HepG2 (cell line): Measurements from ENCODE around the gene UBE2B. TPM values are rescaled to one million over a fixed set of nuclear protein-coding genes. Genes with fewer than 3 reads are reported as not detected.

ENCODE experiments used
- HMGXB3 ChIP-seq: sonication (generic); formaldehyde crosslinking; IDR thresholded peaks from 2 replicates; pipeline ENCODE4 v1.4.0; 2020; ENCODE audit warnings: missing genetic modification reagents, borderline replicate concordance
- RXRA ChIP-seq: sonication (generic); formaldehyde crosslinking; IDR thresholded peaks from 2 replicates; pipeline ENCODE4 v1.5.1; 2020; ENCODE audit warnings: missing genetic modification reagents
- SIX4 ChIP-seq: sonication (generic); formaldehyde crosslinking; IDR thresholded peaks from 2 replicates; pipeline ENCODE4 v1.4.0; 2020; ENCODE audit warnings: missing genetic modification reagents
- SOX13 ChIP-seq, 3 experiments: fragments of 450-650 bp in 1 of 3; sonication (generic) in 1 of 3; formaldehyde crosslinking in 1 of 3; IDR thresholded peaks in 2 of 3; conservative IDR thresholded peaks in 1 of 3; 2 replicates each; pipeline versions ENCODE4 v1.5.0 to v1.6.1; 2016 to 2020; ENCODE audit warnings: antibody characterized with exemption in 1 of 3, mild to moderate bottlenecking in 1 of 3, missing compliant biosample characterization in 1 of 3, missing genetic modification reagents in 1 of 3, moderate library complexity in 1 of 3
- THAP8 ChIP-seq: sonication (generic); formaldehyde crosslinking; IDR thresholded peaks from 2 replicates; pipeline ENCODE4 v1.5.1; 2020; ENCODE audit warnings: missing genetic modification reagents, mild to moderate bottlenecking, borderline replicate concordance
- ZHX2 ChIP-seq, 2 experiments: sonication (generic) in 1 of 2; formaldehyde crosslinking in 1 of 2; IDR thresholded peaks; 2 replicates each; pipeline versions ENCODE4 v1.6.1 to v1.9.0; 2014 to 2022; ENCODE audit warnings: antibody characterized with exemption in 1 of 2, borderline replicate concordance in 1 of 2, inconsistent platforms in 1 of 2, low read depth in 1 of 2, missing genetic modification reagents in 1 of 2
- ZNF225 ChIP-seq: sonication (generic); formaldehyde crosslinking; IDR thresholded peaks from 2 replicates; pipeline ENCODE4 v1.4.0; 2020; ENCODE audit warnings: mild to moderate bottlenecking, missing genetic modification reagents
- ZNF274 ChIP-seq: sonication (generic); formaldehyde crosslinking; IDR thresholded peaks from 2 replicates; pipeline ENCODE4 v1.5.1; 2020; ENCODE audit warnings: mild to moderate bottlenecking, missing genetic modification reagents
- ZNF496 ChIP-seq: sonication (generic); formaldehyde crosslinking; IDR thresholded peaks from 2 replicates; pipeline ENCODE4 v1.8.1; 2023; ENCODE audit warnings: mild to moderate bottlenecking, moderate library complexity, missing genetic modification reagents; ENCODE audit not compliant: insufficient replicate concordance
- ZNF615 ChIP-seq: sonication (generic); formaldehyde crosslinking; IDR thresholded peaks from 2 replicates; pipeline ENCODE4 v1.5.0; 2020; ENCODE audit warnings: mild to moderate bottlenecking, missing genetic modification reagents, borderline replicate concordance
- ZNF644 ChIP-seq: IDR thresholded peaks from 2 replicates; pipeline ENCODE4 v1.6.1; 2016; ENCODE audit warnings: low read depth
- ZNF770 ChIP-seq: sonication (generic); formaldehyde crosslinking; IDR thresholded peaks from 2 replicates; pipeline ENCODE4 v1.5.0; 2020; ENCODE audit warnings: mild to moderate bottlenecking, missing genetic modification reagents
- polyA plus RNA-seq, 8 experiments: library from polyadenylated mRNA; depleted of rRNA in 3 of 8; stranded (reverse) in 7 of 8; unstranded in 1 of 8; fragments of >200 nt; fragmentation: Illumina TruSeq in 4 of 8; extraction: Trizol in 4 of 8; gene quantifications; 2 replicates each; pipeline versions ENCODE4 v1.2.1 to v1.2.3, GENCODE V29; 2011 to 2016; ENCODE audit warnings: low read depth in 4 of 8, missing spikeins in 1 of 8, mixed read lengths in 1 of 8; ENCODE audit not compliant: insufficient read depth in 1 of 8
- total RNA-seq, 5 experiments: library from RNA; depleted of rRNA; stranded (reverse); fragments of >200 nt; fragmentation: Illumina TruSeq; extraction: Trizol; gene quantifications; 2 replicates each; pipeline ENCODE4 v1.2.3, GENCODE V29; 2016; ENCODE audit warnings: low read depth in 1 of 5

UBE2B gene
- total and polyA plus RNA-seq, 2 of the 13 experiments (the other 11 are each of a cell fraction or from before 2014, with no cell fraction given): 25.2 to 56.0 TPM

GRCh38 chr5:134370871-134371833, at the start of gene UBE2B (continued):
- TF ChIP-seq HMGXB3 (peak; percentile 92), ZNF644 (CRISPR knock-in tag) (no peak), SIX4 (CRISPR knock-in tag) (peak; percentile 59; the same call in 1 of the 2 replicates), ZNF496 (CRISPR knock-in tag) (no peak), ZNF770 (CRISPR knock-in tag) (peak; percentile 62), SOX13 (IDR thresholded peaks at IDR 0.05) (no peak), SOX13 (CRISPR knock-in tag; conservative IDR thresholded peaks at IDR 0.05 in 1 of 2, IDR thresholded peaks at IDR 0.05 in 1 of 2) (peak in 1 of 2 experiments; percentile 30; a peak in 1 of 4 replicates), ZHX2 (IDR thresholded peaks at IDR 0.05; ENCODE audit: low read depth) (no peak), ZHX2 (CRISPR knock-in tag; IDR thresholded peaks at IDR 0.05; ENCODE audit: borderline replicate concordance) (0 out of 2 replicates have a peak, but pooled peaks have one; percentile 71), ZNF274 (CRISPR knock-in tag) (no peak; the same call in 1 of the 2 replicates), ZNF225 (CRISPR knock-in tag) (peak; percentile 24; the same call in 1 of the 2 replicates), ZNF615 (CRISPR knock-in tag) (no peak; the same call in 1 of the 2 replicates), THAP8 (CRISPR knock-in tag) (no peak), RXRA (CRISPR knock-in tag) (no peak; the same call in 1 of the 2 replicates)
